Stimulated activated CD4-positive, alpha-beta T cell treated with anti-CD3 and anti-CD28 coated beads, Interleukin-2, amount 100 ng/mL, for 4 hours (primary cell): ENCODE data around the gene HDAC4.
"Not testable (repeated sequence)": the region's sequence is repeated elsewhere in the genome, so short reads cannot be mapped to it uniquely, and the experiment has no call there.

Experiments used
- DNase-seq: peaks from one replicate; pipeline ENCODE4 v3.0.0-alpha.2; 2020; ENCODE audit warnings: low read depth

HDAC4 gene

GRCh38 chr2:239400596-239401066, at the start of gene HDAC4:
Gene HDAC4, minus strand, starts transcription at chr2:239401020. Its CDS starts 48,321 bp downstream, at chr2:239352699.
- no peak for DNase-seq

- not testable (repeated sequence) for DNase-seq
These were observed 48.6 kb upstream of the HDAC4 start for GRCh38 chr2:239449468-239449867.

GRCh38 chr2:239445771-239446524, 45.1 kb upstream of the HDAC4 start:
- no peak for DNase-seq

- no peak for DNase-seq
These were observed 44.1 kb upstream of the HDAC4 start for GRCh38 chr2:239444626-239445577.

GRCh38 chr2:239443666-239444567, 43.1 kb upstream of the HDAC4 start:
- no peak for DNase-seq

GRCh38 chr2:239443102-239443620, 42.3 kb upstream of the HDAC4 start:
- DNase-seq: no peak

GRCh38 chr2:239442192-239442591, 41.4 kb upstream of the HDAC4 start:
- no peak for DNase-seq

- no peak for DNase-seq
These were observed 40.6 kb upstream of the HDAC4 start for GRCh38 chr2:239441261-239442078.

- DNase-seq: no peak
These were observed 39.7 kb upstream of the HDAC4 start for GRCh38 chr2:239440511-239440959.

GRCh38 chr2:239439754-239440315, 39.0 kb upstream of the HDAC4 start:
- DNase-seq: no peak

- no peak for DNase-seq
These were observed 38.4 kb upstream of the HDAC4 start for GRCh38 chr2:239438995-239439753.

- DNase-seq: no peak
These were observed 37.5 kb upstream of the HDAC4 start for GRCh38 chr2:239438368-239438767.

- no peak for DNase-seq
These were observed 36.0 kb upstream of the HDAC4 start for GRCh38 chr2:239436669-239437335.

- no peak for DNase-seq
These were observed 35.3 kb upstream of the HDAC4 start for GRCh38 chr2:239436076-239436475.

GRCh38 chr2:239433777-239434403, 33.1 kb upstream of the HDAC4 start:
- DNase-seq: no peak

GRCh38 chr2:239432174-239432573, 31.4 kb upstream of the HDAC4 start:
- DNase-seq: no peak

- no peak for DNase-seq
These were observed 30.7 kb upstream of the HDAC4 start for GRCh38 chr2:239431536-239431935.
